GM12878 (cell line): ENCODE data around the gene LRRC73. TPM values are rescaled to one million over a fixed set of nuclear protein-coding genes. Genes with fewer than 3 reads are reported as not detected.
"Not testable (repeated sequence)": the region's sequence is repeated elsewhere in the genome, so short reads cannot be mapped to it uniquely, and the experiment has no call there.

ENCODE experiments used
- ATAC-seq: fragments of 200-7000 bp; cut with Tn5 transposase; 3 replicates; pipeline ENCODE4 v1.9.1; 2020; ENCODE audit warnings: mild to moderate bottlenecking, moderate library complexity
- BruUV-seq: library from RNA; stranded (reverse); fragments of 400-500 nt; replicated peaks from 2 replicates; lab custom pipeline; 2021; lab: Mats Ljungman, UMichigan
- CTCF ChIA-PET: fragments of 300-600 bp; sonication (Branson Sonifier 250); formaldehyde crosslinking; extraction: SDS; loops from one replicate; lab custom pipeline; 2021; ENCODE audit warnings: inconsistent platforms; lab: Yijun Ruan, JAX
- POLR2A ChIA-PET: fragments of 350-600 bp; formaldehyde crosslinking; extraction: SDS; loops from one replicate; lab custom pipeline; 2021; ENCODE audit warnings: inconsistent platforms; lab: Charles Lee
- RAD21 ChIA-PET: fragments of 300-600 bp; sonication (Branson Sonifier 250); formaldehyde crosslinking; loops from one replicate; lab custom pipeline; 2023; ENCODE audit warnings: antibody characterized with exemption; ENCODE audit not compliant: unreplicated experiment; lab: Charles Lee
- SMC1A ChIA-PET: fragments of 300-600 bp; sonication (Branson Sonifier 250); formaldehyde crosslinking; loops from one replicate; lab custom pipeline; 2023; ENCODE audit not compliant: unreplicated experiment, uncharacterized antibody; lab: Charles Lee
- DNase-seq: peaks from one replicate; pipeline ENCODE4 v3.0.0-alpha.2; 2011; ENCODE audit warnings: low read depth, low spot score
- FAIRE-seq: peaks from 3 replicates; lab custom pipeline; 2011; peaks lifted over from hg19 to GRCh38; lab: Jason Lieb, UNC
- H2AFZ ChIP-seq: 2 replicates; pipeline ENCODE4 v1.6.0; 2011; ENCODE audit warnings: low read depth, low read length, control low read depth; ENCODE audit not compliant: control insufficient read depth
- H3K27ac ChIP-seq: 2 replicates; pipeline ENCODE4 v1.5.1; 2011; ENCODE audit warnings: control low read depth; ENCODE audit not compliant: control insufficient read depth, insufficient read depth
- H3K27me3 ChIP-seq, 2 experiments: replicated peaks in 1 of 2; 2 replicates each; pipeline versions ENCODE4 v1.6.0 to v1.6.1; 2011; ENCODE audit warnings: low read length in 1 of 2; ENCODE audit not compliant: control insufficient read depth in 2 of 2, insufficient read depth in 2 of 2
- H3K36me3 ChIP-seq, 2 experiments: 2 replicates each; pipeline ENCODE4 v1.5.1; 2011; ENCODE audit warnings: low read length in 1 of 2; ENCODE audit not compliant: control insufficient read depth in 2 of 2, insufficient read depth in 2 of 2
- H3K4me1 ChIP-seq: 2 replicates; pipeline ENCODE4 v1.6.1; 2011; ENCODE audit warnings: mild to moderate bottlenecking, low read length, moderate library complexity, mixed read lengths; ENCODE audit not compliant: control insufficient read depth, insufficient read depth
- H3K4me2 ChIP-seq: 2 replicates; pipeline ENCODE4 v1.6.0; 2011; ENCODE audit warnings: control low read depth; ENCODE audit not compliant: control insufficient read depth, insufficient read depth
- H3K4me3 ChIP-seq: fragments of 200-600 bp; sonication (generic); 2 replicates; pipeline ENCODE4 v1.5.1; 2016
- H3K79me2 ChIP-seq: 2 replicates; pipeline ENCODE4 v1.6.0; 2011; ENCODE audit warnings: low read length; ENCODE audit not compliant: control insufficient read depth, insufficient read depth
- H3K9ac ChIP-seq: 2 replicates; pipeline ENCODE4 v1.8.0; 2011; ENCODE audit warnings: low read length, control low read depth, mixed read lengths; ENCODE audit not compliant: control insufficient read depth, insufficient read depth
- H3K9me3 ChIP-seq: replicated peaks from 3 replicates; pipeline ENCODE4 v1.5.1; 2011; ENCODE audit warnings: mild to moderate bottlenecking, low read length; ENCODE audit not compliant: control insufficient read depth, insufficient read depth
- H4K20me1 ChIP-seq: 2 replicates; pipeline ENCODE4 v1.6.0; 2011; ENCODE audit not compliant: control insufficient read depth, insufficient read depth
- ASH2L ChIP-seq: fragments of 300-600, 200-600 bp; sonication (generic); IDR thresholded peaks from 2 replicates; pipeline ENCODE4 v1.6.1; 2017; ENCODE audit warnings: low read depth, mild to moderate bottlenecking, borderline replicate concordance
- BHLHE40 ChIP-seq, 2 experiments: fragments of 450-650 bp in 1 of 2; IDR thresholded peaks; 2 replicates each; pipeline ENCODE4 v1.6.1; 2011 to 2017; ENCODE audit warnings: low read depth in 2 of 2, borderline replicate concordance in 1 of 2, improper control_type of control experiment in 1 of 2, low read length in 1 of 2, mild to moderate bottlenecking in 1 of 2
- CREB1 ChIP-seq: IDR thresholded peaks from 2 replicates; pipeline ENCODE4 v1.6.1; 2012; ENCODE audit warnings: low read depth, mild to moderate bottlenecking, inconsistent platforms
- HDAC2 ChIP-seq: fragments of 200-600 bp; sonication (generic); IDR thresholded peaks from 2 replicates; pipeline ENCODE4 v1.6.1; 2017
- IKZF2 ChIP-seq, 2 experiments: fragments of 450-650 bp; IDR thresholded peaks; 2 replicates each; pipeline ENCODE4 v1.6.1; 2017; ENCODE audit warnings: mild to moderate bottlenecking in 2 of 2, moderate library complexity in 2 of 2
- JUNB ChIP-seq: IDR thresholded peaks from 2 replicates; pipeline ENCODE4 v1.6.1; 2016; ENCODE audit warnings: antibody characterized with exemption, mild to moderate bottlenecking
- JUND ChIP-seq: IDR thresholded peaks from 2 replicates; pipeline ENCODE4 v1.6.1; 2012; ENCODE audit warnings: low read depth, mild to moderate bottlenecking, low read length, improper control_type of control experiment, moderate library complexity
- STAT3 ChIP-seq: IDR thresholded peaks from 2 replicates; pipeline ENCODE4 v1.6.1; 2011; ENCODE audit warnings: low read depth, low read length, improper control_type of control experiment
- TBL1XR1 ChIP-seq: IDR thresholded peaks from 2 replicates; pipeline ENCODE4 v1.6.1; 2012; ENCODE audit warnings: low read depth, low read length, improper control_type of control experiment
- whole genome bisulfite sequencing: methylation state at CpG from one replicate; pipeline ENCODE4 v1.1.6; 2016; ENCODE audit warnings: low lambda C conversion rate; ENCODE audit not compliant: insufficient replicate concordance, insufficient coverage; ENCODE audit errors: missing lambda C conversion rate; 5-methylcytosine and 5-hydroxymethylcytosine counted together
- in situ Hi-C: fragments of 300-500 bp; cut with MboI; formaldehyde crosslinking; loops from 9 replicates; pipeline ENCODE4 v1.14.3; 2018; ENCODE audit warnings: mixed read lengths
- intact Hi-C: fragments of 100-400 bp; cut with micrococcal nuclease; formaldehyde crosslinking; loops from one replicate; pipeline ENCODE4 v1.14.2; 2022; ENCODE audit not compliant: unreplicated experiment
- polyA plus RNA-seq, 11 experiments: library from polyadenylated mRNA; depleted of rRNA in 4 of 11; unstranded in 6 of 11; stranded (reverse) in 5 of 11; fragments of >200 nt; fragmentation: Nextera tagmentation in 4 of 11; fragmentation: Illumina TruSeq in 1 of 11; extraction: Ambion mirVana in 4 of 11; extraction: Trizol in 1 of 11; gene quantifications; 1 replicate in 1 of 11; 2 replicates in 10 of 11; pipeline versions ENCODE4 v1.2.1 to v1.2.3, GENCODE V29; 2011 to 2016; ENCODE audit warnings: inconsistent platforms in 2 of 11, missing spikeins in 2 of 11, low read depth in 1 of 11
- total RNA-seq, 4 experiments: library from RNA; depleted of rRNA in 3 of 4; stranded (reverse); fragments of >200 nt in 3 of 4; fragmentation: Illumina TruSeq in 1 of 4; extraction: Trizol in 1 of 4; gene quantifications; 2 replicates each; pipeline versions ENCODE4 v1.2.1 to v1.2.3, GENCODE V29; 2013 to 2021
- TF ChIP-seq, protein P1 (sequence below): IDR thresholded peaks from 2 replicates; pipeline ENCODE4 v1.6.1; 2011; ENCODE audit warnings: mild to moderate bottlenecking, low read depth, low read length, moderate library complexity; ENCODE audit not compliant: insufficient replicate concordance
- TF ChIP-seq, protein P2 (sequence below): fragments of 450-650 bp; IDR thresholded peaks from 2 replicates; pipeline ENCODE4 v1.6.1; 2016; ENCODE audit warnings: mild to moderate bottlenecking

LRRC73 gene
- total and polyA plus RNA-seq, 10 of the 15 experiments (the other 5 are each of a cell fraction or from before 2014, with no cell fraction given): 0.13 TPM; not detected in 9

DNA sequence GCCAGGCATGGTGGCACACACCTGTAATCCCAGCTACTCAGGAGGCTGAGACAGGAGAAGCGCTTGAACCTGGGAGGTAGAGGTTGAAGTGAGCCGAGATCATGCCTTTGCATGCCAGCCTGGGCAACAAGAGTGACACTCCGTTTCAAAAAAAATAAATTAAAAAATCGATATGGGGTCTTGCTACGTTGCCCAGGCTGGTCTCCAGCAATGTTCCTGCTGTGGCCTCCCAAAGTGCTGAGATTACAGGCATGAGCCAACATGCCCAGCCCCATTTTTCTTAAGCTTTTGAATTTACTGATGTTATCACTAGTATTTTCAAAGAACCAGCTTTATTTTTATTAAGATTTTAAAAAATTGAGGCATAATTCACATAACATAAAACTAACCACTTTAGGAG lies 30.4 kb upstream of the LRRC73 start:
- H3K4me2 ChIP-seq: no peak overlapping the region
- SMC1A ChIA-PET: interaction anchor here (1.2 kb wide), 1 partner anchor 31 kb away, joined by 3 read pairs; no protein-coding TSS in a partner anchor
- in situ Hi-C loops: no loop called here
- no peaks in the 10 kb centered on the region for H3K27me3 ChIP-seq
- TF ChIP-seq IKZF2 (IDR thresholded peaks at IDR 0.05) (no peak), JUNB (no peak), STAT3 (no peak), TBL1XR1 (no peak), BHLHE40 (IDR thresholded peaks at IDR 0.05; ENCODE audit: borderline replicate concordance in 1 of 2, low read depth in 2 of 2, low read length in 1 of 2) (no peak), JUND (no peak), ASH2L (no peak), HDAC2 (no peak), CREB1 (no peak)
- TF ChIP-seq, protein P1, sequence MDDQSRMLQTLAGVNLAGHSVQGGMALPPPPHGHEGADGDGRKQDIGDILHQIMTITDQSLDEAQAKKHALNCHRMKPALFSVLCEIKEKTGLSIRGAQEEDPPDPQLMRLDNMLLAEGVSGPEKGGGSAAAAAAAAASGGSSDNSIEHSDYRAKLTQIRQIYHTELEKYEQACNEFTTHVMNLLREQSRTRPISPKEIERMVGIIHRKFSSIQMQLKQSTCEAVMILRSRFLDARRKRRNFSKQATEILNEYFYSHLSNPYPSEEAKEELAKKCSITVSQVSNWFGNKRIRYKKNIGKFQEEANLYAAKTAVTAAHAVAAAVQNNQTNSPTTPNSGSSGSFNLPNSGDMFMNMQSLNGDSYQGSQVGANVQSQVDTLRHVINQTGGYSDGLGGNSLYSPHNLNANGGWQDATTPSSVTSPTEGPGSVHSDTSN: no peak
- TF ChIP-seq, protein P2, sequence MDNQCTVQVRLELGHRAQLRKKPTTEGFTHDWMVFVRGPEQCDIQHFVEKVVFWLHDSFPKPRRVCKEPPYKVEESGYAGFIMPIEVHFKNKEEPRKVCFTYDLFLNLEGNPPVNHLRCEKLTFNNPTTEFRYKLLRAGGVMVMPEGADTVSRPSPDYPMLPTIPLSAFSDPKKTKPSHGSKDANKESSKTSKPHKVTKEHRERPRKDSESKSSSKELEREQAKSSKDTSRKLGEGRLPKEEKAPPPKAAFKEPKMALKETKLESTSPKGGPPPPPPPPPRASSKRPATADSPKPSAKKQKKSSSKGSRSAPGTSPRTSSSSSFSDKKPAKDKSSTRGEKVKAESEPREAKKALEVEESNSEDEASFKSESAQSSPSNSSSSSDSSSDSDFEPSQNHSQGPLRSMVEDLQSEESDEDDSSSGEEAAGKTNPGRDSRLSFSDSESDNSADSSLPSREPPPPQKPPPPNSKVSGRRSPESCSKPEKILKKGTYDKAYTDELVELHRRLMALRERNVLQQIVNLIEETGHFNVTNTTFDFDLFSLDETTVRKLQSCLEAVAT: no peak
- H3K4me3 ChIP-seq: no peak overlapping the region
- WGBS: 98% methylated on average over 5 of the region's 5 CpGs
- FAIRE-seq (no peak), ATAC-seq (no peak), DNase-seq (no peak)
- RAD21 ChIA-PET: interaction anchor here (0.6 kb wide), 1 partner anchor 31 kb away, joined by 3 read pairs; no protein-coding TSS in a partner anchor
- H3K27ac ChIP-seq: no peak overlapping the region
- H3K9ac ChIP-seq: no peak overlapping the region
- peaks cover 4 to 16% of the 10 kb centered on the region in 2 experiments; a peak in 3 of 4 replicates for H3K36me3 ChIP-seq
- intact Hi-C loops: no loop called here
- H4K20me1 ChIP-seq: no peaks in the 10 kb centered on the region
- CTCF ChIA-PET: no interaction called here
- POLR2A ChIA-PET: interaction anchor here (0.6 kb wide), 1 partner anchor 89 kb away, joined by 3 read pairs; no protein-coding TSS in a partner anchor
- no peak overlapping the region for H2AFZ ChIP-seq
- no TSS peak for BruUV-seq
- H3K4me1 ChIP-seq: peaks cover 8% of the 10 kb centered on the region
- H3K79me2 ChIP-seq: no peaks in the 10 kb centered on the region
- no peaks in the 10 kb centered on the region for H3K9me3 ChIP-seq

DNA sequence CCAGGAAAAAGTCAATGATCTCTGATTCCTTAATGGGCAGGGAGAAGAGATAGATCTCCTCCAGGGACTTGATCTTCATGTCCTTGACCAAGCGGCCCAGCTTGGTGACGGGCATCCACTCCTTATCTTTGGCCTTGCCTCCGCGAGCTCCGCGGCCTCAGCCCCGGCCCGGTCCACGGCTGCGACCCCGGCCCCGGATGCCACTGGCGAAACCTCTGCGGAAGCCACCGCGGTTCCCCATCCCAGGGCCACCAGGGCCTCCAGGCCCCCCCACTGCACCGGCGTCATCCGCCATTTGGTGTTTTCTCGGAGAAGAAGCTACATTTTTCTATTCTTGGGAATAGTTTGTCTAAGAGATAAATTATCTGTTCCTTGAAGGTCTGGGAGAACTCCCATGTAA lies 29.3 kb upstream of the LRRC73 start:
- ATAC-seq, in situ Hi-C loops, H3K4me2 ChIP-seq, H3K4me1 ChIP-seq, H3K79me2 ChIP-seq, H4K20me1 ChIP-seq, BruUV-seq, H3K27me3 ChIP-seq, SMC1A ChIA-PET, CTCF ChIA-PET, H3K9me3 ChIP-seq, intact Hi-C loops, H3K9ac ChIP-seq, H3K4me3 ChIP-seq, DNase-seq, POLR2A ChIA-PET, H2AFZ ChIP-seq, H3K27ac ChIP-seq, RAD21 ChIA-PET, FAIRE-seq: not testable (repeated sequence)
- peaks cover 1 to 12% of the 10 kb centered on the region in 2 experiments; a peak in 3 of 4 replicates for H3K36me3 ChIP-seq
- WGBS: 97% methylated on average over 20 of the region's 20 CpGs
